Right lobe of liver (tissue), 6 donors: ENCODE results near the gene SEPTIN8. TPM values are rescaled to one million over a fixed set of nuclear protein-coding genes. Genes with fewer than 3 reads are reported as not detected.

Source experiments
- ATAC-seq, 4 donors: fragments of 200-7000 bp; cut with Tn5 transposase; one replicate each; pipeline ENCODE4 v1.9.1; 2020; ENCODE audit warnings: mild to moderate bottlenecking in 4 of 4, moderate library complexity in 4 of 4
- DNase-seq, 3 donors: peaks; one replicate each; pipeline ENCODE4 v3.0.0-alpha.2; 2020
- H3K27ac ChIP-seq, 3 donors: fragments of 200-600 bp; one replicate each; pipeline ENCODE4 v1.8.0; 2022
- H3K27me3 ChIP-seq, 2 donors: fragments of 200-600 bp; one replicate each; pipeline ENCODE4 v1.8.0; 2022
- H3K36me3 ChIP-seq, 4 donors: fragments of 200-600 bp; sonication (generic) in 1 of 4; one replicate each; pipeline versions ENCODE4 v1.5.1 to v1.8.0; 2017 to 2022; ENCODE audit warnings: control low read depth in 1 of 4
- H3K4me1 ChIP-seq, 4 donors: fragments of 200-600 bp; sonication (generic) in 1 of 4; one replicate each; pipeline versions ENCODE4 v1.5.1 to v1.8.0; 2017 to 2022; ENCODE audit warnings: control low read depth in 1 of 4
- H3K4me3 ChIP-seq, 3 donors: fragments of 200-600 bp; one replicate each; pipeline ENCODE4 v1.8.0; 2022
- H3K9me3 ChIP-seq, 4 donors: fragments of 200-600 bp; sonication (generic) in 1 of 4; one replicate each; pipeline versions ENCODE4 v1.5.1 to v1.8.0; 2017 to 2022; ENCODE audit warnings: control low read depth in 1 of 4
- POLR2A ChIP-seq: fragments of 450-650 bp; IDR thresholded peaks from one replicate; pipeline ENCODE4 v1.6.1; 2017; ENCODE audit warnings: antibody characterized with exemption, mild to moderate bottlenecking
- WGBS: methylation state at CpG from one replicate; pipeline ENCODE4 v1.1.6; 2018; ENCODE audit warnings: low coverage, low lambda C conversion rate; ENCODE audit not compliant: insufficient coverage; ENCODE audit errors: missing lambda C conversion rate; 5-methylcytosine and 5-hydroxymethylcytosine counted together
- intact Hi-C, 2 donors: fragments of 100-400 bp; cut with DNase I; formaldehyde crosslinking; loops; one replicate each; pipeline versions ENCODE4 v1.11.2 to v1.14.1; 2022
- total RNA-seq, 6 experiments: library from RNA; depleted of rRNA in 2 of 6; stranded (reverse); fragments of >200 nt in 2 of 6; fragmentation: NEBNext Ultra II Directional in 3 of 6; extraction: Animal tissue kit (Norgen Biotek cat#: 25700) in 3 of 6; gene quantifications; one replicate each; pipeline versions ENCODE4 v1.1.0 to v1.2.4, GENCODE V29; 2016 to 2023
- TF ChIP-seq, protein P1 (sequence below), 4 donors: fragments of 200-600 bp in 3 of 4; fragments of 450-650 bp in 1 of 4; IDR thresholded peaks; one replicate each; pipeline versions ENCODE4 v1.5.1 to v1.8.0; 2016 to 2022; ENCODE audit warnings: antibody characterized with exemption in 4 of 4, mild to moderate bottlenecking in 2 of 4
- donor health status: DM: no; HTN: yes; CAD: no.
- donor health status: DM: no; HTN: no; CAD: no.
- donor health status: DM: no; HTN: no; CAD: no.
- donor health status: DM: no; HTN: yes; CAD: no.
- donor health status: DM: no; HTN: yes; CAD: no.

Gene SEPTIN8
- total RNA-seq, 6 experiments from 2014 or later = 8.0 to 15.9 (median 13.3) TPM

DNA sequence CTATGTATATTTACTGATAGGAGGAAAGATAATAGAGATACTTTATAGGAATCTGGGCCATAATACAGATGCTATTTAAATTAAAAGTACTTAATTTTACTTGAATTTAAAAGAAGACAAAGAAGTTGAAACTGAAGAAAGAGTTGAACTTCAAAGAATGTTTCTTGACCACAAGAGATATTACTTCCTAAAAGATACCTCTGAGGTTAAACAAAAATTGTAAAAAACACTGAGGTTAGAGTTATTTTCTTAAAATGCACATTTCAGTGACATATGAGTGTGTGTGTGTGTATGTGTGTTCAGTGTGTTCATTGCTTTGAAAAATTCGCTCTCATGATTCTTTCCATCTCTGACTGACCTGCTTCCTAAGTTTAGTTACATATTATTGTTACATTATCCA, 3.5 kb upstream of the SEPTIN8 start:
- 87% methylated on average over 1 of the region's 1 CpG for WGBS
- Histone ChIP-seq H3K4me3 (no peak overlapping the region), H3K4me1 (peaks cover 0 to 5% (median 0%) of the 10 kb centered on the region in 4 donors), H3K27ac (no peak overlapping the region), H3K9me3 (no peaks in the 10 kb centered on the region), H3K36me3 (no peaks in the 10 kb centered on the region), H3K27me3 (no peaks in the 10 kb centered on the region)
- ATAC-seq (no peak), DNase-seq (no peak)
- TF ChIP-seq, protein P1, sequence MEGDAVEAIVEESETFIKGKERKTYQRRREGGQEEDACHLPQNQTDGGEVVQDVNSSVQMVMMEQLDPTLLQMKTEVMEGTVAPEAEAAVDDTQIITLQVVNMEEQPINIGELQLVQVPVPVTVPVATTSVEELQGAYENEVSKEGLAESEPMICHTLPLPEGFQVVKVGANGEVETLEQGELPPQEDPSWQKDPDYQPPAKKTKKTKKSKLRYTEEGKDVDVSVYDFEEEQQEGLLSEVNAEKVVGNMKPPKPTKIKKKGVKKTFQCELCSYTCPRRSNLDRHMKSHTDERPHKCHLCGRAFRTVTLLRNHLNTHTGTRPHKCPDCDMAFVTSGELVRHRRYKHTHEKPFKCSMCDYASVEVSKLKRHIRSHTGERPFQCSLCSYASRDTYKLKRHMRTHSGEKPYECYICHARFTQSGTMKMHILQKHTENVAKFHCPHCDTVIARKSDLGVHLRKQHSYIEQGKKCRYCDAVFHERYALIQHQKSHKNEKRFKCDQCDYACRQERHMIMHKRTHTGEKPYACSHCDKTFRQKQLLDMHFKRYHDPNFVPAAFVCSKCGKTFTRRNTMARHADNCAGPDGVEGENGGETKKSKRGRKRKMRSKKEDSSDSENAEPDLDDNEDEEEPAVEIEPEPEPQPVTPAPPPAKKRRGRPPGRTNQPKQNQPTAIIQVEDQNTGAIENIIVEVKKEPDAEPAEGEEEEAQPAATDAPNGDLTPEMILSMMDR (IDR thresholded peaks at IDR 0.05) = no peak
- no peak for TF ChIP-seq POLR2A
- intact Hi-C loops = no loop called here

DNA sequence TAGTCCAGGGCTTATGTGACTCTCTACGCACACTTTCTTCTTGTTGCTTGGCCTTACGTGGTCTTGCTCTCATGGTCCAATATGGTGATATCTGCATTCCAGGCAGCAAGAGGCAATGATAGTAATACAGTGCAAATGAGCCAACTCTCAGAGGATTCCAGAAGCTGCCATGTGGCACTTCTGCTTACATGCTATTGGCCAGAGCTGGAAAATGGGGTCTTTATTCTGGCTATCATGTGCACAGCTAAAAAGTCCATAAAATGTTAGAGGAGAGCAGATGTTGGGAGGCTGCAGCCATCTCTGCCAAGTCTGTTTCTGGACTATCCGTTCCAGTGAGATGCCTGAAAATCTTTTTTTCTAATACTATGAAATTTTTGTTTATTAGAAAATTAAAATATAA, 2.9 kb upstream of the SEPTIN8 start:
- Histone ChIP-seq H3K27me3 (no peaks in the 10 kb centered on the region), H3K27ac (no peak overlapping the region), H3K9me3 (no peaks in the 10 kb centered on the region), H3K36me3 (no peaks in the 10 kb centered on the region), H3K4me1 (peaks cover 0 to 5% (median 0%) of the 10 kb centered on the region in 4 donors), H3K4me3 (no peak overlapping the region)
- no peak for ATAC-seq
- DNase-seq = no peak
- TF ChIP-seq, protein P1 (IDR thresholded peaks at IDR 0.05) = no peak
- no peak for TF ChIP-seq POLR2A
- intact Hi-C loops = no loop called here
- 100% methylated on average over 3 of the region's 3 CpGs for WGBS

DNA sequence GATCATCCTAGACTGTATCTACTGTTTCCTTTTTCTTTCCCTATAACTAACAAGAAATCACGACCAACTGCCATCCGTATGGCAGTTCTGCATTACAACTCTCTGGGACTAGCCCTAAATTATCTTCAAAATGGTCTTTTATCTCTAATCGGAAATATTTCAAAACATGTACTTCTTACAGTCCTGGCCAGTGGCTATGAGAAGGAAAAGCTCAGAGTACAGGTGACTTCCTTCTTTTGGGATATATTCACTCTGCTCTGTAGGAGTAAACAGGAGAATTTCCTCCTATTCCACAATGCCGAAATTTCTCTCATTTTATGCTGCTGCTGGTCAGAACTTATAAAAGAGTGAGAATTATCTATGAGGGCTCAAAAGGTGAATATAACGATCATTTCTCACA, 1.8 kb upstream of the SEPTIN8 start:
- ATAC-seq (no peak), DNase-seq (no peak)
- Histone ChIP-seq H3K27ac (no peak overlapping the region), H3K9me3 (no peaks in the 10 kb centered on the region), H3K4me3 (no peak overlapping the region), H3K4me1 (peaks cover 0 to 5% (median 0%) of the 10 kb centered on the region in 4 donors), H3K36me3 (no peaks in the 10 kb centered on the region), H3K27me3 (no peaks in the 10 kb centered on the region)
- intact Hi-C loops = no loop called here
- TF ChIP-seq POLR2A = no peak
- 94% methylated on average over 5 of the region's 5 CpGs for WGBS

DNA sequence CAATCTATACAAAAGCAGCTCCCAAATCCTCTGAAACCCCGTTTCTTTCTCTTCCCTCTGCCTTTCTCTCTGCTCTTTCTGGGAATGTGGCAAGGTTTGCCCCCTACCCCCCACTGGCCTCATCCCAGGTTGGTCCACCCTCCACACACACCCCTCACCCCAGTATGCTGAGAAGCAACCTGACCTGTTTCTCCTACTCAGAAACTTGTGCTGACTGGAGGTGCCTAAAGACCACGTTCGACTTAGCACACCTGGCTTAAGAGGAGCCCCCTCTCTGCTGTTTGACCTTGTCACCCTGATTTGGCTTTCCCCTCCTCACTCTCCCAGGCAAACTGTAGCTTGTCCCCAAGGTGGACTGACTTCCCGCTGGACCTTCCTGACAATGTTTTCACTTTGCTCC, 1.1 kb upstream of the SEPTIN8 start:
- intact Hi-C loops = no loop called here

DNA sequence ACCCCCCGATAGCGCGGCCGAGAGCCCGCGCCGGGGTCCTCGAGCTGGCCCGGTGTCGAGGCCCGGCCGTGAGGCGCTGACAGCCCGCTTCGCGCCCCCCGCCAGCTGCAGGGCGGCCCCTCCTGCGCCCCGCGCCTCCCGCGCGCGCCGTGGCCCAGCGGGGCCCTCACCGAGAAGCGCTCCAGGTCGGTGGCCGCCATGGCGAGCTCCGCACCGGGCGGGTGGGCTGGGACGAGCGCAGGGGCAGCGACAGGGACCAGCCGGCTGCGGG, 166 bp downstream of the SEPTIN8 start:
- no peaks in the 10 kb centered on the region for H3K27me3 ChIP-seq
- DNase-seq (no peak), ATAC-seq (no peak)
- TF ChIP-seq, protein P1 (IDR thresholded peaks at IDR 0.05) = no peak
- TF ChIP-seq POLR2A = no peak
- no peaks in the 10 kb centered on the region for H3K9me3 ChIP-seq
- H3K36me3 ChIP-seq = no peaks in the 10 kb centered on the region
- H3K27ac ChIP-seq = peak overlapping the region; percentile 40 to 55 (median 51)
- H3K4me1 ChIP-seq = peaks cover 0 to 5% (median 0%) of the 10 kb centered on the region in 4 donors
- peak overlapping the region; percentile 78 to 93 (median 78) for H3K4me3 ChIP-seq
- intact Hi-C loops = no loop called here
- WGBS = no CpG with 5 or more reads among the region's 40 CpGs

More for the DNA sequence above, 1.1 kb upstream of the SEPTIN8 start:
- DNase-seq (no peak), ATAC-seq (no peak)
- H3K4me1 ChIP-seq = peaks cover 0 to 5% (median 0%) of the 10 kb centered on the region in 4 donors
- H3K36me3 ChIP-seq = no peaks in the 10 kb centered on the region
- H3K27me3 ChIP-seq = no peaks in the 10 kb centered on the region
- peak overlapping the region in 2 of 3 donors; percentile 78 for H3K4me3 ChIP-seq
- 86% methylated on average over 4 of the region's 4 CpGs for WGBS
- H3K27ac ChIP-seq = no peak overlapping the region
- no peak for TF ChIP-seq POLR2A
- TF ChIP-seq, protein P1 (IDR thresholded peaks at IDR 0.05) = no peak
- H3K9me3 ChIP-seq = no peaks in the 10 kb centered on the region
